ENCODE results near the gene RNF167.
A peak's percentile ranks its signal among the peaks of the same experiment; 100 is the strongest.

GRCh38 chr17:4935650-4936049 lies 4.4 kb upstream of the RNF167 start:
- no peak for TF ChIP-seq HOXD13 (CRISPR knock-in tag; IDR thresholded peaks at IDR 0.05; ENCODE audit: borderline replicate concordance)
- no peak for TF ChIP-seq CTCF (tag by site-specific recombination; IDR thresholded peaks at IDR 0.05)
- no peak for TF ChIP-seq ZNF16 (tag by site-specific recombination; IDR thresholded peaks at IDR 0.05; ENCODE audit: low read depth)
- no peak for TF ChIP-seq ZNF18 (tag by site-specific recombination; IDR thresholded peaks at IDR 0.05)
- peak; percentile 53 for TF ChIP-seq ZIC2 (tag by site-specific recombination; IDR thresholded peaks at IDR 0.05)
- TF ChIP-seq ZNF747 (tag by site-specific recombination; IDR thresholded peaks at IDR 0.05), result no peak
- no peak for TF ChIP-seq ZNF621 (tag by site-specific recombination; IDR thresholded peaks at IDR 0.05)
- no peak for TF ChIP-seq SCRT2 (tag by site-specific recombination; IDR thresholded peaks at IDR 0.05)
- no peak for TF ChIP-seq ZNF423 (tag by site-specific recombination; IDR thresholded peaks at IDR 0.05)
- TF ChIP-seq ATF2 (tag by site-specific recombination; IDR thresholded peaks at IDR 0.05; ENCODE audit: low read depth), result no peak
- no peak for TF ChIP-seq ZBTB48 (tag by site-specific recombination; IDR thresholded peaks at IDR 0.05)

Measured in HEK293 (cell line).